Measurements from ENCODE around the gene FAM227B. TPM values are rescaled to one million over a fixed set of nuclear protein-coding genes. Genes with fewer than 3 reads are reported as not detected.

FAM227B gene
- total RNA-seq, 4 donors from 2014 or later: 13.3 to 16.7 (median 15.2) TPM

DNA sequence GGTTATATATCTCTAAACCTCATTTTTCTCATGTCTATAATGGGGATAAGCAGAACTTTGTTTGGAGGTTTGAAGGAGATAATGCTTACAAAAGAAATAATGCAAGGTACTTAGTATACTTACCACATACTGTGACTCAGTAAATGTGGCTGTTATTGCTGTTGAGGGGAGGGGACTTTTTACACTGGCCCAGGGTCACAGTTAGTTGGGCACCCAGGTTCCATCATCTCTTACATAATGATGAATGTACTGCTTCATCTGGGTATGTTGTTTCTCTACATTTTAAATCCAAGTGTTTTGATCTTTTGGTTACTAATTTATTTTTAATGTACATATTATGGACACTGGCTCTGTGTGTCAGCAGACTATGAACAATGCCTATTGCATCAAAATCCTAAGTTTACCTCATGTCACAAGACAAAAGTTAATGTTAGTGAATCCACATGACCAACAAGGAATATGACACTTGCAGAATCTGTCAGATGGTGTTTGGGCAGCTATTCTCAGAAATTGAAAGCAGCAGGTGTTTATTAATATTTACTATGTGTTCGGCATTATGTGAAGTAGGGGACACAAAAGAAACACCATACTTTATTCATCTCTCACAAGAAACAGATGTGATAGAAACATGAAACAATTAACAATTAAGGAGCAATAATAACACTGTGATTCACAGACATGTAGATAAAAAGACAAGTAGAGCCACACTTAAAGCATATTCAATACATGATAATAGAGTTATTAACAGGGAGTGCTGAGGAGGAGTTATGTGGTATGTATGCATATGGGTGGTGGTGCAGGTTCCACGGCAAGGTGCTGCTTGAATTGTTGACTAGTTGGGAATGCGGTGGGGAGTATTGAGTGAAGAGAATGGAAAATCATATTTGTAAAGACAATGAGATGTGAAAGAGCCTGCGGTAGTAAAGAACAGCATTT, 340.8 kb downstream of the FAM227B start:
- Histone ChIP-seq H3K36me3 (no peaks in the 10 kb centered on the region), H3K4me1 (no peaks in the 10 kb centered on the region), H3K9me3 (no peaks in the 10 kb centered on the region), H3K4me3 (replicated peaks in 1 of 3) (no peak overlapping the region), H3K27ac (no peak overlapping the region), H3K27me3 (no peaks in the 10 kb centered on the region)
- TF ChIP-seq, protein P1, sequence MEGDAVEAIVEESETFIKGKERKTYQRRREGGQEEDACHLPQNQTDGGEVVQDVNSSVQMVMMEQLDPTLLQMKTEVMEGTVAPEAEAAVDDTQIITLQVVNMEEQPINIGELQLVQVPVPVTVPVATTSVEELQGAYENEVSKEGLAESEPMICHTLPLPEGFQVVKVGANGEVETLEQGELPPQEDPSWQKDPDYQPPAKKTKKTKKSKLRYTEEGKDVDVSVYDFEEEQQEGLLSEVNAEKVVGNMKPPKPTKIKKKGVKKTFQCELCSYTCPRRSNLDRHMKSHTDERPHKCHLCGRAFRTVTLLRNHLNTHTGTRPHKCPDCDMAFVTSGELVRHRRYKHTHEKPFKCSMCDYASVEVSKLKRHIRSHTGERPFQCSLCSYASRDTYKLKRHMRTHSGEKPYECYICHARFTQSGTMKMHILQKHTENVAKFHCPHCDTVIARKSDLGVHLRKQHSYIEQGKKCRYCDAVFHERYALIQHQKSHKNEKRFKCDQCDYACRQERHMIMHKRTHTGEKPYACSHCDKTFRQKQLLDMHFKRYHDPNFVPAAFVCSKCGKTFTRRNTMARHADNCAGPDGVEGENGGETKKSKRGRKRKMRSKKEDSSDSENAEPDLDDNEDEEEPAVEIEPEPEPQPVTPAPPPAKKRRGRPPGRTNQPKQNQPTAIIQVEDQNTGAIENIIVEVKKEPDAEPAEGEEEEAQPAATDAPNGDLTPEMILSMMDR (IDR thresholded peaks at IDR 0.05): no peak
- no peak for TF ChIP-seq POLR2A (IDR thresholded peaks at IDR 0.05)
- no peak for DNase-seq
- WGBS, 2 donors: 96% methylated on average over 4 of the region's 4 CpGs
- intact Hi-C loops (cut with DNase I): no loop called here

DNA sequence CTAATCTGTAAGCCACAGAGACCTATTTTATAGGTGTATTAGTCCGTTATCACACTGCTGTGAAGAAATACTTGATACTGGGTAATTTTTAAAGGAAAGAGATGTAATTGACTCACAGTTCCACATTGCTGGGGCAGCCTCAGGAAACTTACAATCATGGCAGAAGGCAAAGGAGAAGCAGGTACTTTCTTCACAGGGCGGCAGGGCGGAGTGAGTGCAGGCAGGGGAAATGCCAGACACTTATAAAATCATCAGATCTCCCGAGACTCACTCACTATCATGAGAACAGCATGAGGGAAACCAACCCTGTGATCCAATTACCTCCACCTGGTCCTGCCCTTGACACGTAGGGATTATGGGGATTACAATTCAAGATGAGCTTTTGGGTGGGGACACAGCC, 341.9 kb downstream of the FAM227B start:
- WGBS, 2 donors: 94 to 96% methylated on average over 5 of the region's 5 CpGs
- intact Hi-C loops (cut with DNase I): no loop called here
- no peak for TF ChIP-seq POLR2A (IDR thresholded peaks at IDR 0.05)

More for the DNA sequence above, 341.9 kb downstream of the FAM227B start:
- H3K36me3 ChIP-seq: no peaks in the 10 kb centered on the region
- no peak for DNase-seq
- no peak overlapping the region for H3K27ac ChIP-seq
- no peaks in the 10 kb centered on the region for H3K27me3 ChIP-seq
- no peaks in the 10 kb centered on the region for H3K9me3 ChIP-seq
- H3K4me1 ChIP-seq: no peaks in the 10 kb centered on the region
- no peak overlapping the region for H3K4me3 ChIP-seq (replicated peaks in 1 of 3)

Other genes with a start within 250 kb of the FAM227B start
- 100 to 1,000 TPM in 1 of 4 donors, 10 to 100 TPM in 3; 31.3 to 111 (median 52.4) TPM for gene FGF7, start 197.6 kb downstream of the FAM227B start, total RNA-seq
- gene DTWD1, start 230 bp upstream of the FAM227B start, total RNA-seq: 10 to 100 TPM; 16.2 to 36.0 (median 27.8) TPM

Measured in thyroid gland (tissue), 4 donors.